Non-pigmented ciliary epithelial cell (primary cell): ENCODE results near the gene MROH8.
"Not testable (repeated sequence)": the region's sequence is repeated elsewhere in the genome, so short reads cannot be mapped to it uniquely, and the experiment has no call there.

ENCODE experiments used
- DNase-seq: peaks from one replicate; pipeline ENCODE4 v3.0.0-alpha.2; 2010; ENCODE audit warnings: low read depth

MROH8 gene

GRCh38 chr20:37154684-37155298 lies 24.6 kb downstream of the MROH8 start:
- no peak for DNase-seq

GRCh38 chr20:37152284-37152683 lies 27.1 kb downstream of the MROH8 start:
- DNase-seq, result no peak

GRCh38 chr20:37151529-37151928 lies 27.8 kb downstream of the MROH8 start:
- no peak for DNase-seq

- not testable (repeated sequence) for DNase-seq
Measured at GRCh38 chr20:37150864-37151263, 28.5 kb downstream of the MROH8 start.

GRCh38 chr20:37147250-37147649 lies 32.1 kb downstream of the MROH8 start:
- no peak for DNase-seq

GRCh38 chr20:37144856-37145404 lies 34.4 kb downstream of the MROH8 start:
- DNase-seq, result no peak

GRCh38 chr20:37142708-37143107 lies 36.6 kb downstream of the MROH8 start:
- no peak for DNase-seq

GRCh38 chr20:37137547-37137946 lies 41.8 kb downstream of the MROH8 start:
- no peak for DNase-seq

- DNase-seq, result no peak
Measured at GRCh38 chr20:37133952-37134351, 45.4 kb downstream of the MROH8 start.

GRCh38 chr20:37131486-37131885 lies 47.9 kb downstream of the MROH8 start:
- no peak for DNase-seq

GRCh38 chr20:37128803-37129202 lies 50.5 kb downstream of the MROH8 start:
- DNase-seq, result no peak

- DNase-seq, result not testable (repeated sequence)
Measured at GRCh38 chr20:37126290-37126689, 53.1 kb downstream of the MROH8 start.

GRCh38 chr20:37123441-37123840 lies 55.9 kb downstream of the MROH8 start:
- no peak for DNase-seq

GRCh38 chr20:37120497-37120896 lies 58.9 kb downstream of the MROH8 start:
- no peak for DNase-seq

- DNase-seq, result no peak
Measured at GRCh38 chr20:37119356-37120036, 59.9 kb downstream of the MROH8 start.

- DNase-seq, result no peak
Measured at GRCh38 chr20:37114012-37114411, 65.3 kb downstream of the MROH8 start.

- DNase-seq, result no peak
Measured at GRCh38 chr20:37111926-37112455, 67.4 kb downstream of the MROH8 start.

- no peak for DNase-seq
Measured at GRCh38 chr20:37108676-37109075, 70.7 kb downstream of the MROH8 start.

- DNase-seq, result no peak
Measured at GRCh38 chr20:37102571-37102970, 76.8 kb downstream of the MROH8 start.

- no peak for DNase-seq
Measured at GRCh38 chr20:37096415-37097041, 82.8 kb downstream of the MROH8 start.

GRCh38 chr20:37095599-37096414 lies 83.5 kb downstream of the MROH8 start, which contains the start of gene RBL1:
Gene RBL1, minus strand, starts transcription at chr20:37095997. Its CDS starts 69 bp downstream, at chr20:37095928.
- peak; percentile 20 for DNase-seq

- DNase-seq, result no peak
Measured at GRCh38 chr20:37095108-37095598, 84.2 kb downstream of the MROH8 start.
